Measurements from ENCODE around the gene UBE2E1.
"Not testable (repeated sequence)": the region's sequence is repeated elsewhere in the genome, so short reads cannot be mapped to it uniquely, and the experiment has no call there.

UBE2E1 gene

GRCh38 chr3:23882487-23882918 is 76.7 kb downstream of the UBE2E1 start:
- H3K9me3 Mint-ChIP-seq, result no peaks in the 10 kb centered on the region
- no peak for DNase-seq
- no peak overlapping the region for H3K27ac Mint-ChIP-seq
- peaks cover 27% of the 10 kb centered on the region for H3K4me1 Mint-ChIP-seq (ENCODE audit: low read depth)
- no peak overlapping the region for H3K4me3 Mint-ChIP-seq
- no peaks in the 10 kb centered on the region for H3K27me3 Mint-ChIP-seq
- peaks cover 18% of the 10 kb centered on the region for H3K36me3 Mint-ChIP-seq (ENCODE audit: low read depth)

DNA sequence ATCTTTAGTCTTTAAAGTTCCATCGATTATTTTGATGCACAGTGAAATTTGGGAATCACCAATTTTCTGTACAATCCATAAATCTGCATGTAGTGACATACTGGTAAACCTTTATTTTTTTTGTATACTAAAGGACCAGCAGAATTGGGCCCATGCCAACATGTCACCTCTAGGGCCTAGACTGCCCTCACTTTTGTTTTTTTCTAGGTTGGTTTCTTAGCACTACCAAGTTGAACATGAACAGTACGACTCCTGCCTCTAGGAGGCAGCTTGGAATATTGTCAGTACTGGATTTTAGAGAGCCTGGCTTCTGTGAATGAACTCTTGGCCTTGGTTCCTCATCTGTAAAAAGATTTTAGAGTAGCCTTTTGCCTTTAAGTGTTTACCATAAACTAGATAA is 78.7 kb downstream of the UBE2E1 start:
- Mint-ChIP-seq H3K27ac (no peak overlapping the region), H3K9me3 (no peaks in the 10 kb centered on the region), H3K4me1 (ENCODE audit: low read depth) (peaks cover 21% of the 10 kb centered on the region), H3K36me3 (ENCODE audit: low read depth) (peaks cover 25% of the 10 kb centered on the region), H3K4me3 (no peak overlapping the region), H3K27me3 (no peaks in the 10 kb centered on the region)
- DNase-seq, result no peak

DNA sequence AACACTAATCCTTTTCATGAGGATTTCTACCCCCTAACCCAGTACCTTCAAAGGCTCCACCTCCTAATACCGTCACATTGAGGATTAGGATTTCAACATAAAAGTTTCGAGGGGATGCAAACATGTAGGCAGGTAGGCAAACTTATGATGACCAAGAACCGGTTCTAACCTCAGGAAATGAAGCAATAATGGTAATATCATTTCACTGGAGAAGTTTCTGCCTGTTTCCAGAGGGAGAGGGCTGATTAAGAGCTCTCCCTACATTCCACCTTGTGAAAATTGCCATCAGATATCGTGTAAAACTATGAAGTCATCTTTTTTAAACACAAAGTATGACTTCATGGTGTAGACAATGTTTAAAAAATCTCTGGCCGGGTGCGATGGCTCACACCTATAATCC is 79.5 kb downstream of the UBE2E1 start:
- H3K9me3 Mint-ChIP-seq, result no peaks in the 10 kb centered on the region
- DNase-seq, result no peak
- H3K27me3 Mint-ChIP-seq, result no peaks in the 10 kb centered on the region
- H3K4me3 Mint-ChIP-seq, result no peak overlapping the region
- peaks cover 30% of the 10 kb centered on the region for H3K36me3 Mint-ChIP-seq (ENCODE audit: low read depth)
- H3K4me1 Mint-ChIP-seq (ENCODE audit: low read depth), result peaks cover 19% of the 10 kb centered on the region
- no peak overlapping the region for H3K27ac Mint-ChIP-seq

DNA sequence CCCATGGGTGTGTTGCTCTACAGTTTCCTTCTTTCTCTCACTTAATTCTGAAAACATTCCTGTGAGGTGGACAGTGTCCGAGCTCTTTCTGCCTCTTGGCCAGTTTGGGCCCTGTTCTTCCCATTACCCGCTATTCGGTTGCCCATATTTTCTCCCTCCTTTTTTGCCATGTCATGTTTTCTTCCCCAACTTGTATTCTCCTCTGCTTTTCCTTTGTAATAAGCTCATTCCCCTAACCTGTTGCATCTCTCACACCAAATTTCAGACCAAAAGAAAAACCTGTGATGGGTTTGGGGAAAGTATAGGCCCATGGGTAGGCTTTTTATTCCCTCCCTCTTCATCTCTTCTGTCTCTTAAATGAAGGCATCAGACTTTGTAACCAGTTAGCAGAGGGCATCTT is 80.6 kb downstream of the UBE2E1 start:
- H3K4me1 Mint-ChIP-seq (ENCODE audit: low read depth), result peaks cover 11% of the 10 kb centered on the region
- DNase-seq, result no peak
- H3K27ac Mint-ChIP-seq, result peak overlapping the region; percentile 9
- H3K27me3 Mint-ChIP-seq, result no peaks in the 10 kb centered on the region
- H3K9me3 Mint-ChIP-seq, result no peaks in the 10 kb centered on the region
- H3K36me3 Mint-ChIP-seq (ENCODE audit: low read depth), result peaks cover 39% of the 10 kb centered on the region
- no peak overlapping the region for H3K4me3 Mint-ChIP-seq

DNA sequence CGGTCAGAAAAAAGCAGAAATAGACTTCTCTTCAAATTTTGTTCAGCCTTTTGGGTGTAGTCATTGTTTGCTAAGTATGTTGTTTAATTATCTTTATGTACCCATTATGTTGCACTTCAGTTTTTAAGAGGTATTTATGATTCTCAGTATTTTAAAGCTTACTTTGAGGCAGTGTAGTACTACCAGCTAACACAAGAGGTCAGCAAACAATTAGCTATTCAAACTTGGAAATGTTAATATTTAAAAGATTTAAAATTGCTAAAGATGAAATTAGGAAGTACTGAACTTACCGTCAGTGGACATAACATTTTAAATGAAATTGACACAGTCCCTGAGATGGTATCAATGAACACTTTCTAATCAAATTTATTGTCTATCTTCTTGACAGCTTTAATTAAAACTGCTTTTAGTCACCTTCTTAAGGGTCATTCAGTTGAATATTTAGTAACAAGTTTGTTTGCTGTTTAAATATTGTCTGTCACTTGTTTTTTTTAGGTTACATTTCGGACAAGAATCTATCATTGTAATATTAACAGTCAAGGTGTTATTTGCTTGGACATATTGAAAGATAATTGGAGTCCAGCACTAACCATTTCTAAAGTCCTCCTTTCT is 83.0 kb downstream of the UBE2E1 start:
- H3K4me1 Mint-ChIP-seq (ENCODE audit: low read depth), result no peaks in the 10 kb centered on the region
- no peaks in the 10 kb centered on the region for H3K9me3 Mint-ChIP-seq
- no peak overlapping the region for H3K27ac Mint-ChIP-seq
- no peak overlapping the region for H3K4me3 Mint-ChIP-seq
- H3K27me3 Mint-ChIP-seq, result no peaks in the 10 kb centered on the region
- DNase-seq, result no peak
- peaks cover 49% of the 10 kb centered on the region for H3K36me3 Mint-ChIP-seq (ENCODE audit: low read depth)

- peaks cover 56% of the 10 kb centered on the region for H3K36me3 Mint-ChIP-seq (ENCODE audit: low read depth)
- no peaks in the 10 kb centered on the region for H3K9me3 Mint-ChIP-seq
- no peak for DNase-seq
- H3K4me1 Mint-ChIP-seq (ENCODE audit: low read depth), result no peaks in the 10 kb centered on the region
- H3K27ac Mint-ChIP-seq, result no peak overlapping the region
- no peak overlapping the region for H3K4me3 Mint-ChIP-seq
- H3K27me3 Mint-ChIP-seq, result no peaks in the 10 kb centered on the region
These were observed 83.6 kb downstream of the UBE2E1 start for GRCh38 chr3:23889386-23889785.

DNA sequence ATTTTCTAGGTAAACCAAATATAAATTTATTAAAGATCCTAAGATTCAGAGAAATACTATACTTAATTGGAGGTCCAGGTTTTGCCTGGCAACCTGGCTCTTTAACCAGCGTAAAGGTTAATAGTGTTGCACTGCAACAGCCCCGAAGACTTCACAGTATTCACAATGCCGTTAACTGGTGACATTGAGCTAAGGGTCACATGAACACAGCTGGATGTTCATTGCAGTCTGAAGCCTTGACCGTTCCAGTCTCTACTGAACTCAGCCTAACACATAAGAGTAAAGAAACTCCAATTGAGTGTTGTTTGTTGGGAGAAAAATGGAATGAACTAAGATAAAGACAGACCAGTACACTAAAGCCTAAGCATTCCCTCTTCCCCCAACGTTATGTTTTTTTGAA is 84.2 kb downstream of the UBE2E1 start:
- Mint-ChIP-seq H3K36me3 (ENCODE audit: low read depth) (peaks cover 61% of the 10 kb centered on the region), H3K27ac (no peak overlapping the region), H3K9me3 (no peaks in the 10 kb centered on the region), H3K4me1 (ENCODE audit: low read depth) (no peaks in the 10 kb centered on the region), H3K27me3 (no peaks in the 10 kb centered on the region), H3K4me3 (no peak overlapping the region)
- DNase-seq, result no peak

- H3K4me1 Mint-ChIP-seq (ENCODE audit: low read depth), result no peaks in the 10 kb centered on the region
- H3K36me3 Mint-ChIP-seq (ENCODE audit: low read depth), result peaks cover 79% of the 10 kb centered on the region
- peak overlapping the region; percentile 27 for H3K27ac Mint-ChIP-seq
- H3K4me3 Mint-ChIP-seq, result no peak overlapping the region
- H3K27me3 Mint-ChIP-seq, result no peaks in the 10 kb centered on the region
- DNase-seq, result no peak
- no peaks in the 10 kb centered on the region for H3K9me3 Mint-ChIP-seq
These were observed 88.7 kb downstream of the UBE2E1 start for GRCh38 chr3:23894254-23895061.

- H3K4me3 Mint-ChIP-seq, result no peak overlapping the region
- H3K27me3 Mint-ChIP-seq, result no peaks in the 10 kb centered on the region
- H3K36me3 Mint-ChIP-seq (ENCODE audit: low read depth), result peaks cover 81% of the 10 kb centered on the region
- H3K4me1 Mint-ChIP-seq (ENCODE audit: low read depth), result no peaks in the 10 kb centered on the region
- no peaks in the 10 kb centered on the region for H3K9me3 Mint-ChIP-seq
- H3K27ac Mint-ChIP-seq, result no peak overlapping the region
- DNase-seq, result no peak
These were observed 89.4 kb downstream of the UBE2E1 start for GRCh38 chr3:23895181-23895580.

GRCh38 chr3:23900744-23901143 is 95.0 kb downstream of the UBE2E1 start:
- H3K27me3 Mint-ChIP-seq, result no peaks in the 10 kb centered on the region
- H3K4me3 Mint-ChIP-seq, result no peak overlapping the region
- no peaks in the 10 kb centered on the region for H3K4me1 Mint-ChIP-seq (ENCODE audit: low read depth)
- DNase-seq, result no peak
- peaks cover 73% of the 10 kb centered on the region for H3K36me3 Mint-ChIP-seq (ENCODE audit: low read depth)
- H3K9me3 Mint-ChIP-seq, result no peaks in the 10 kb centered on the region
- no peak overlapping the region for H3K27ac Mint-ChIP-seq

DNA sequence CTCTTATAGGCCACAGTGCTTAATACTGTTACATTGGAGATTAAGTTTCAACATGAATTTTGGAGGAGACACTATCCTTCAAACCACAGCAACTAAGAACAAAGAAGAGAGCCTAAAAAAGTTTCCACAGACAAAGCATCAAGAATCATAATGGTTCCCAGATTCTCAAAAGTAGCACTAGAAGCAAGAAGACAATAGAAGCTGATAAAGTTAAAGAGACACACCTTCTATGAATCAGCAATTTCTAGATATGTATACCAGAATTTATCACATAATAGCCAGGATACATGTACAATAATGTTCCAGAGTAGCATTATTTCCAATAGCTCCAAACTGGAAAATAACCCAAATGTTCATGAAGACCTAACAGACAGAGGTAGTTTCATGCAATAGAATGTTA is 98.8 kb downstream of the UBE2E1 start:
- Mint-ChIP-seq H3K27me3 (no peaks in the 10 kb centered on the region), H3K27ac (no peak overlapping the region), H3K36me3 (ENCODE audit: low read depth) (peaks cover 67% of the 10 kb centered on the region)

DNA sequence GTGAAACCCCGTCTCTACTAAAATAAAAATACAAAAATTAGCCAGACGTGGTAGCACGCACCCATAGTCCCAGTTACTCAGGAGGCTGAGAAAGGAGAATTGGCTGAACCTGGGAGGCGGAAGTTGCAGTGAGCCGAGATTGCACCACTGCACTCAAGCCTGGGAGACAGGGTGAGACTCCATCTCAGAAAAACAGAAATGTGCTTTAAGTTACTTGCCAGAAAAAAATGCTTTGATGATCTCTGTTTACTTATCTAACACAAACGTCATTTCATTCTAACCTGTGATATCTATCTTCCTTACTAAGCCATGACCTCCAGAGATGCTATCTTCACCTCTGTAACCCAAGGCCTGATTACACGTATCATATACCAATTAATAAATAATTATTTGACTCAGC is 103.6 kb downstream of the UBE2E1 start:
- Mint-ChIP-seq H3K4me3 (no peak overlapping the region), H3K36me3 (ENCODE audit: low read depth) (peaks cover 47% of the 10 kb centered on the region), H3K27me3 (no peaks in the 10 kb centered on the region), H3K9me3 (no peaks in the 10 kb centered on the region), H3K27ac (no peak overlapping the region), H3K4me1 (ENCODE audit: low read depth) (peaks cover 9% of the 10 kb centered on the region)
- no peak for DNase-seq

More for the DNA sequence above, 98.8 kb downstream of the UBE2E1 start:
- Mint-ChIP-seq H3K9me3 (no peaks in the 10 kb centered on the region), H3K4me1 (ENCODE audit: low read depth) (no peaks in the 10 kb centered on the region), H3K4me3 (no peak overlapping the region)
- no peak for DNase-seq

GRCh38 chr3:23911397-23911796 is 105.6 kb downstream of the UBE2E1 start:
- no peaks in the 10 kb centered on the region for H3K9me3 Mint-ChIP-seq
- peaks cover 29% of the 10 kb centered on the region for H3K4me1 Mint-ChIP-seq (ENCODE audit: low read depth)
- peaks cover 38% of the 10 kb centered on the region for H3K36me3 Mint-ChIP-seq (ENCODE audit: low read depth)
- H3K27me3 Mint-ChIP-seq, result no peaks in the 10 kb centered on the region
- H3K27ac Mint-ChIP-seq, result no peak overlapping the region
- H3K4me3 Mint-ChIP-seq, result no peak overlapping the region
- DNase-seq, result no peak

GRCh38 chr3:23912335-23912734 is 106.6 kb downstream of the UBE2E1 start:
- H3K4me3 Mint-ChIP-seq, DNase-seq, H3K27ac Mint-ChIP-seq, H3K9me3 Mint-ChIP-seq, H3K27me3 Mint-ChIP-seq: not testable (repeated sequence)
- H3K36me3 Mint-ChIP-seq (ENCODE audit: low read depth), result peaks cover 44% of the 10 kb centered on the region
- peaks cover 29% of the 10 kb centered on the region for H3K4me1 Mint-ChIP-seq (ENCODE audit: low read depth)

- H3K9me3 Mint-ChIP-seq, result no peaks in the 10 kb centered on the region
These were observed 107.4 kb downstream of the UBE2E1 start for GRCh38 chr3:23913182-23913581.

More at GRCh38 chr3:23913182-23913581, 107.4 kb downstream of the UBE2E1 start:
- Mint-ChIP-seq H3K4me1 (ENCODE audit: low read depth) (peaks cover 29% of the 10 kb centered on the region), H3K4me3 (no peak overlapping the region), H3K36me3 (ENCODE audit: low read depth) (peaks cover 45% of the 10 kb centered on the region), H3K27me3 (no peaks in the 10 kb centered on the region), H3K27ac (no peak overlapping the region)
- DNase-seq, result no peak

All from activated T-cell treated with anti-CD3 and anti-CD28 coated beads, Interleukin-2, amount 50 U/mL, for 24 hours (primary cell).